Suprapubic skin (tissue), 4 donors: ENCODE measurements around the gene CYP2S1.

Source experiments
- POLR2A ChIP-seq, 2 donors: fragments of 450-650 bp; IDR thresholded peaks; one replicate each; pipeline ENCODE4 v1.6.1; 2017; ENCODE audit warnings: antibody characterized with exemption in 2 of 2, mild to moderate bottlenecking in 2 of 2, moderate library complexity in 2 of 2
- POLR2AphosphoS5 ChIP-seq, 3 donors: sonication (generic); formaldehyde crosslinking; IDR thresholded peaks; one replicate each; pipeline ENCODE4 v1.6.1; 2017; ENCODE audit warnings: antibody characterized with exemption in 3 of 3
- TF ChIP-seq, protein P1 (sequence below), 2 donors: fragments of 200-600 bp in 1 of 2; fragments of 450-650 bp in 1 of 2; sonication (generic) in 1 of 2; IDR thresholded peaks; one replicate each; pipeline ENCODE4 v1.5.1; 2016 to 2019; ENCODE audit warnings: antibody characterized with exemption in 2 of 2, mild to moderate bottlenecking in 1 of 2, moderate library complexity in 1 of 2

DNA sequence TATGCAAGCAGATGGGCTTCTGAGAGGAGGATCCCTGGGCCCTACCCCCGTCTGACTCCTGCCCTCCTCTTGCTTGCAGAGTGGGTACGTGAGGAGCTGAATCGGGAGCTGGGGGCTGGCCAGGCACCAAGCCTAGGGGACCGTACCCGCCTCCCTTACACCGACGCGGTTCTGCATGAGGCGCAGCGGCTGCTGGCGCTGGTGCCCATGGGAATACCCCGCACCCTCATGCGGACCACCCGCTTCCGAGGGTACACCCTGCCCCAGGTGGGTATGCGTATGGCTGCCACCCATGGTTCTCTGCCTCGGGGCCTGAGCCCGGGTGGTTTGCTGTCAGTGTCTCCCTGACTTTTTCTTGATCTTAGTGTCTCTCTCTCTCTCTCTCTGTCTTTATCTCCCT is 10.4 kb downstream of the CYP2S1 start:
- TF ChIP-seq POLR2AphosphoS5 (IDR thresholded peaks at IDR 0.05): no peak
- TF ChIP-seq, protein P1, sequence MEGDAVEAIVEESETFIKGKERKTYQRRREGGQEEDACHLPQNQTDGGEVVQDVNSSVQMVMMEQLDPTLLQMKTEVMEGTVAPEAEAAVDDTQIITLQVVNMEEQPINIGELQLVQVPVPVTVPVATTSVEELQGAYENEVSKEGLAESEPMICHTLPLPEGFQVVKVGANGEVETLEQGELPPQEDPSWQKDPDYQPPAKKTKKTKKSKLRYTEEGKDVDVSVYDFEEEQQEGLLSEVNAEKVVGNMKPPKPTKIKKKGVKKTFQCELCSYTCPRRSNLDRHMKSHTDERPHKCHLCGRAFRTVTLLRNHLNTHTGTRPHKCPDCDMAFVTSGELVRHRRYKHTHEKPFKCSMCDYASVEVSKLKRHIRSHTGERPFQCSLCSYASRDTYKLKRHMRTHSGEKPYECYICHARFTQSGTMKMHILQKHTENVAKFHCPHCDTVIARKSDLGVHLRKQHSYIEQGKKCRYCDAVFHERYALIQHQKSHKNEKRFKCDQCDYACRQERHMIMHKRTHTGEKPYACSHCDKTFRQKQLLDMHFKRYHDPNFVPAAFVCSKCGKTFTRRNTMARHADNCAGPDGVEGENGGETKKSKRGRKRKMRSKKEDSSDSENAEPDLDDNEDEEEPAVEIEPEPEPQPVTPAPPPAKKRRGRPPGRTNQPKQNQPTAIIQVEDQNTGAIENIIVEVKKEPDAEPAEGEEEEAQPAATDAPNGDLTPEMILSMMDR (IDR thresholded peaks at IDR 0.05): no peak
- no peak for TF ChIP-seq POLR2A (IDR thresholded peaks at IDR 0.05)
